Stimulated activated CD8-positive, alpha-beta memory T cell treated with anti-CD3 and anti-CD28 coated beads, Interleukin-7, amount 100 ng/mL, for 48 hours (primary cell): ENCODE data around the gene PDXK.
A peak's percentile ranks its signal among the peaks of the same experiment; 100 is the strongest.

Source experiments
- DNase-seq, 2 donors: peaks; one replicate each; pipeline ENCODE4 v3.0.0-alpha.2; 2020; ENCODE audit warnings: low read depth in 1 of 2; ENCODE audit errors: extremely low read depth in 1 of 2

PDXK gene

DNA sequence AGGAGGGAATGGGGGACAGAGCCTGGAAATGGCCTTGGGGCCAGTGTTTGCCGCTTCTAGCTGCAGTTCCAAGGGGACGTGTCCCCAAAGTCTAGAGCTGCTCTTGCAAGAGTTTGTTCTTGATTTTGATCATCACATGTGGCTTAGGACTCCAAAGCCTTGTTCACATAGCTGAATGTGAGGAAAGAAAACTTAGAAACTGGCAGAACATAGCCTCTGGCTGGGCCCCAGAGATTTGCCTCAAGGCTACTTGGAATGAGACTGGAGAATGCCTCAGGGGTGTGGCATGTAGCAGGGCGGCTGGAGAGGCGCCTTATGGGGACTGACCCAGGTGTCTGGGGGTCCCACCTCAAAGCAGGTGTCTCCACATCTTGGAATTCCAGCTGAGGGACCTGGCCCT lies 2.3 kb downstream of the PDXK start:
- no peak for DNase-seq

DNA sequence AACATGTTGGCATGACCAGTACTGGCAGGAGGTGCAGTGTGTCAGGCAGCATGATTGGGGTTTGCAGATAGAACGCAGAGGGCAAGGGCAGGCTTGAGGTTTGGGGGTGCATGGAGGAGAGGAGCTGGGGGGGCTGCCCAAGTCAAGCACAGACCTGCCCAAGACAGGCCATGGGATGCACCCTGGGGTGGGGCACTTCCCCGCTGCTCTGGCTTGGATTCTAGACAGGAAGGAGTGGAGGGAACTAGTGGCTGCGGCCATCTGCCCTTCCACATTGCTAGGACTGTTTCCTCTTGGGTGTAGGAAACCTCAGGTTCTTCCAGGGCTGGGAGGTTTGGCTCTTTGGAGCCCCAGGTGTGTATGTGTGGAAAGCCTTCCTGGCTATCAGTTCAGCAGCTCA lies 3.0 kb downstream of the PDXK start:
- no peak for DNase-seq

DNA sequence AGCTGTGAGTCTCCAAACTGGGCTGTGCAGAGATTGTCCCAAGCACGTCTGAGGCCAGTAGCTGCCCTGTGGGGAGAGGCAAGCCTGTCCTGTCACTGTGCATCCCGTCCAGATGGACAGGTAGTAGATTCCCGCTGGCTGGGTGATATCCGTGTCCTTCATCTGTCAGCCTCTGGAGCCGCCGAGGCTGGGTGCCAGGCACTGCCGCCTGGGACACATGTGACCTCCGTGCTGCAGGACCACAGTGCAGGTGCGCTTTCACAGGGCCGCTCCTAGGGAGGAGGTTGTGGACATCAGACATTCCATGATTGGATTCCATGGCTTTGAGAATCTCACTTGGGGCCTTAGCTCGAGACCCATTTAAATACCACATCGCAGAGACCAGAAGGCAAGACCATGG lies 4.7 kb downstream of the PDXK start:
- no peak for DNase-seq

DNA sequence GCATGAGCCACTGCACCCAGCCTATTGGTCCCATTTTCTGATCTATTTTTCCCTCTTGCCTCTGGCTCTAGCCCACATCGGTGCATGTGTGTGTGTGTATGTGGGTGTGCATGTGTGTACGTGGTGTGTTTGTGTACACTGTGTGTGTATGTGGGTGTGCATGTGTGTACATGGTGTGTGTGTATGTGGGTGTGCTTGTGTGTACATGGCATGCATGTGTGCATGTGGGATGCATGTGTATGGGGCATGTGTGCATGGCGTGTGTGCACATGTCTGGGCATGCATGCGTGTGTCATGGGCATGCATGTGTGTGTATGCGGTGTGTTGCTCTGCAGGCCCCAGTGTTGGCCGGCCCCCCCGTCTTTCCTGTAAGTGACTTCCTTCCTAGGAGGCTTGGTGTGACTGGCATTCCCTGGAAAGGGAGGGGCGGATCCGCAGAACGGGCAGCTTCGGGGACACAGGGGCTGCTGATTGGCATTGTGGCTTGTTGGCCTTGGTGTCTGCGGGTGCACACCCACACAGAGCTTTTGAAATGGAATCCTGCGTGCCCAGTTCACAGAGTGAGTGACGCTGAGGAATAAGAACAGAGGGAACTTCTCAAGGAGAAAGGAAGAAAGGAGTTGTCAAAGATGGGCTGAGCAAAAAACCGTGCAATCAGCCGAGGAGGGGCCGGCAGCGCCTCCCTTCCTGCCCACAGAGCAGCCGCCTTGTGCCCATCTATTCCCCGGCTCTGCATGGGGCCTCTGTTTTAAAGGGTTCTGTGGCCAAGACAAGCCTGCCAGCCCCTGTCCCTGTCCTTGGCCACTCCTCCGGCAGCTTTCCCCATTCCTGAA lies 8.0 kb downstream of the PDXK start:
- no peak for DNase-seq

DNA sequence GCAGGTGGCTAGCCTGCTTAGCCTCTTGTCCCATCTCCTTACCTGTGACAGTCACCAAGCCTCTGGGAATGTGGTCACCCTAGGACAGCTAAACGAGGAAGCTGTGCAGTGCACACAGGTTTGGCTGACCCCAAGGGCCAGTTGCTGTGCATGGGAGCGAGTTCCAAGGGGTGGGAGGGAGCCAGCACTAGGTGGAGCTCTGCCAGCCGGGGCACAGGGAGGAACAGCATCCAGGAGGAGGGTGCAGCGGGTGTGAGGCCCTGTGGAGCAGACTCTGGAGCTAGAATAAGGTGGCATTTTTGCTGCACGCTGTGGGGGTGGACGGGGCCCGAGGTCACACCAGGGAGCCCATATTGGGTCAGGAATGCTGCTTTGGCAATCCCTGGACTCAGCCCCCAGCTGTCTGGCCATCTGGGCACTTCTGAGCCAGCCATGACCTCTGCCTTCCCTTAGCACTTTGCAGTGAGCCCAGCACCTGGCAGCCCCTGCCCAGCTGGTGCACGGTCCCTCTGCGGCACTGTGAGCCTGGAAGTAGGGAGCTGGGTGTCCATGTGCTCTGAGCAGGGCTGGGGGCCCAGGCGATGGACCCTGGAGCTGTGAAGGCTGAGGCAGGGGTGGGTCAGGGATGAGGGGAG lies 8.7 kb downstream of the PDXK start:
- DNase-seq = no peak

DNA sequence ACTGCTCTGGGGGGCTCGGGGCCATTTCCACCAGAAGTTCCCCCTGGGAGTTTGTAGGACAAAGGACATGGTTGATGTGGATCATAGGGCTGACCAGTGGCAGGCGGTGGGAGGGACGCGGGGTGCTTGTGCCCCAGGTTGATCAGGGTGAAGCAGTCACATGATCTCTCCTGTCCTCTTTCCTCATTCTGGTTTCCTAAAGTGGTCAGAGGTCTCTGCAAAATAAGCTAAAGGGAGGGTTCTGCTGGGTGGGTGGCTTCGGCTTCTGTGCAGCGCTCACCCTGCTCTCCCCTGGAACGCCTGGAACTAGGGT lies 9.2 kb downstream of the PDXK start:
- no peak for DNase-seq

DNA sequence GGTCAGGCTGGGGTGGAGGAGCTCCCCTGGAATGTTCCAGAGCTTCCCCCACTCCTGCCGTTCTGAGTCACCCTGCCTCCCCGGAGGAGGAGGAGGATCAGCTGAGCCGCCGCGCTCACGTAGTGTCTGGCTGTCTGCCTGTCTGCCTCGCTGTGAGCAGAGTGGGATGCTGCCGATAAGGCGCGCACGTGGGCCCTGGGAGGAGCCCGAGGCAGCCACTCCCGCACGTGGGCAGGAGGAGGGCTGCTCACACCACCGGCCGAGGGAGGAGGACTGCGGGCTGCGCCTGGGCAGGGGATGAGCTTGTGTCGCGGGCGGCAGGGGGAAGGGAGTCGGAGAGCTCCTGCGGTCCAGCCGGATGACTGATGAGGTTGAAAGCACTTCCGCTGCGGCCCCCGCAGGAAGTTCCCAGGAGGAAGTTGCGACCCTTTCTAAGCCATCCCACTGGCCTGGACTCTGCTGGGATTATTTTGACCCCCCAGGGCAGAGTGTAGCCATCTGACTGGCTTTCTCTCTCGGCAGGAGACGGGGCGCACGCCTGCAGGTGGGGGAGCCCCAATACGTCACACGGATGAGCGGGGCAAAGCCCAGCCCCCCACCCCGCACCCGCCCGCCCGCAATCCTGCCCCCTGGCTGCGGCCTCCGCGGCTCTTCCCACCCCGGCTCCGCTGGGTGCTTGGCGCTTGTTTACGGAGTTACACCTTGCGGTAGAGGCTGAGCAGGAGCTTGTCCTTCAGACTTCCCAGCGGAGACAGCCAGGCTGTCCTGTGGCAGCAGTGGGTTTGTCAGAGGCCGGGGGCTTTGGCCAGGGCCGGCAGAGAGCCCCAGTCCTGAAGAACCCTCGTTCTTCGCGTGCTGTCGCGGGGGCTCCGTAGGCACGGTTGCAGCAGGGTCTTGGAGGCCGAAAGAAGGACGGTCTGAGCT lies 9.8 kb downstream of the PDXK start:
- peak; percentile 78 to 85 for DNase-seq

DNA sequence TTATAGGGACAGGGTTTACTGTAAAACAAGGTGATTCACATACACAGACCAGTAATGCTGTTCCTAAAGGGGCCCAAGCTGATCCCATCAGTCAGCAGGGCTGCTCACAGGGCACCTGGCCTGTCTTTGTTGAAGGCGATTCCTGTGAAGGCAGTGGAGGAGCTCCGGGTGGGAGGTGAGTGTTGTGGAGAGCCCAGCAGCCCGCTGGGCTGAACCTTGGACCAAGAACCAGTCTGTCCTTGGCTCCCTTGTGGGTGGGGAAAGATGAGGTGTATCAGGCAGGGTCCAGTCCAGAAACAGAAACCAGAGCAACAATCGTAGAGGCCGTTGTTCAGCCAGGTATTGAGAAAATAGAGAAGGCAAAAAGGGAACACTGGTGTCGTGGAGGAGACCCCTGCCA lies 12.5 kb downstream of the PDXK start:
- DNase-seq = no peak

DNA sequence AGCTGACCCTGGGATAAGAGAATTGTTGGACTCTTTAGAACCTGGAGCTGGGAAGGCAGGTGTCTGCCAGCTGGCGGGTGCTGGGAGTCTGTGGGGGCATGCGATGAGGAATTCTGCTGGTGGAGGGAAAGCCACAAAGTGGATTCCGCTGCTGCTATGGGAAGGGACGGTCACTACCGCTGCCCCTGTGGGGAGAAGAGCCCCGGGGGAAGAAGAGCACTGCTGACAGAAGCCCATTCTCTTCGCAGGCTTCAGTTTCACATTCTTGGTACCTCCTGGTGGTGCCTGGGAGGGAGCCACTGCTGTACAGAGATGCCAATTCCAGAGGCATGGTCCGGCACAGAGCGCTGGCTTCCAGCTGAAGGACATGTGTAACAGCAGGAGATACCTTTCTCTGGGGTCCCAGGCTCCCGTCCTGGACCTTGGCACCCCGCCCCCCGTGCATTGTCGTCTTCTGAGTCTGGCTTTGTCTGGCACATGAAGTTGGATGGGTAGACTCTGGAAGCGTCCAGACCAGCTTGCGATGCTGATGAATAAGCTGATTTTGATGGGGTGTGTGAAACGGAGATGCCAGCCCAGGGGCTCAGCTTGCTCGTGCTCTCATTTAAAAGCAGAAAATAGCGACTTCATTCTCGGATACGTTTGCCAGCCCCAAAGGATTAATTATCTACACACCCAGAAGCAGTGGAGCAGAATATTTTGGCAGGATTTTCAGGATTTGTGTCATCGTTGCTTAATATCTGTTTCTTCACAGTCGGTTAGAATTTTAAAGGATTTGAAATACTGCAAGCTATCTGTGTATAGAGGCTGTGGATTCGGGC lies 13.2 kb downstream of the PDXK start:
- no peak for DNase-seq

DNA sequence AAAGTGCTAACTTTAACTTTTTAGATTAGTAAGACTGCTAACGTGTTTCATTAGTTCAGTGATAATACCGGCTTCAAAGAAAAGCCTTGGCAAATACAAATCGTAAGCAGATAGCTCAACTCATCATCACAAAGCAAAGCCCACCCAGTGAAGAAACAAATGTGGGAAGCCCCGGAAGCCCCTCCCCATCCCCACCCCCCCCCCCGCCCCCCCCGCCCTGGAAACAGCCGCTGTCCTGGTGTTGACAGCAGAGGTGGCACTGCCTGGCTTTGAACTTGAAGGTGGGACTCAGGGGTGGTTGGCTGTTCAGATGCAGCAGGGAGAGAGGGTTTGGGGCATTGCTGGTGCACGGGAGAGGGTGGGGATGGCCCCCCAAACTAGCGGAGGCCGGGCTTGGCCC lies 14.1 kb downstream of the PDXK start:
- no peak for DNase-seq

DNA sequence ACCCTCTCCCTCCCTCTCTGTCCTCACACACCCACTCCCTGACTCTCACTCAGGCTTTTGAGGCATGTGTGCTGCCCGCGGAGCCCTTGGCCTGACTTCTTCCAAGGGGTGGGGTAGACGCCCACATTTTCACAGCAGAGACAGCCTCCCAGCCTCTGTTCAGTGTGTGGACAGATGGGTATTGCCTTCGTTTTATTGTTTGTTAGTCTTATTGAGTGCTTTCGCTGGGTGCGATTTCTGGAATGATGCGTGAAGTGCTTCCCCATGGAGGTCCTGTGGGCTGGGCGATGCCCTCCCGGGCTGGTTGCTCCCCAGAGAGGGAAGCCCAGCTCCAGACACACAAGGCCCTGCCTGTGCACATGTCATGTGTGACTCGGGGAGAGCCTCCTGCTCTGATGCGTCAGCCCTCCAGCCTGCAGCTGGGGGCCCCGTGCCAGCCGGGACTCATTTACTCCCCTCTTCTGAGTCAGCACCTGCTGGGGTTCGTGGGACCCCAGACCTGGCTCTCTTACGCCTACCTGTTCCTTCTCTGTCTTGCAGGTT lies 14.7 kb downstream of the PDXK start:
- DNase-seq = peak; percentile 36 to 45

DNA sequence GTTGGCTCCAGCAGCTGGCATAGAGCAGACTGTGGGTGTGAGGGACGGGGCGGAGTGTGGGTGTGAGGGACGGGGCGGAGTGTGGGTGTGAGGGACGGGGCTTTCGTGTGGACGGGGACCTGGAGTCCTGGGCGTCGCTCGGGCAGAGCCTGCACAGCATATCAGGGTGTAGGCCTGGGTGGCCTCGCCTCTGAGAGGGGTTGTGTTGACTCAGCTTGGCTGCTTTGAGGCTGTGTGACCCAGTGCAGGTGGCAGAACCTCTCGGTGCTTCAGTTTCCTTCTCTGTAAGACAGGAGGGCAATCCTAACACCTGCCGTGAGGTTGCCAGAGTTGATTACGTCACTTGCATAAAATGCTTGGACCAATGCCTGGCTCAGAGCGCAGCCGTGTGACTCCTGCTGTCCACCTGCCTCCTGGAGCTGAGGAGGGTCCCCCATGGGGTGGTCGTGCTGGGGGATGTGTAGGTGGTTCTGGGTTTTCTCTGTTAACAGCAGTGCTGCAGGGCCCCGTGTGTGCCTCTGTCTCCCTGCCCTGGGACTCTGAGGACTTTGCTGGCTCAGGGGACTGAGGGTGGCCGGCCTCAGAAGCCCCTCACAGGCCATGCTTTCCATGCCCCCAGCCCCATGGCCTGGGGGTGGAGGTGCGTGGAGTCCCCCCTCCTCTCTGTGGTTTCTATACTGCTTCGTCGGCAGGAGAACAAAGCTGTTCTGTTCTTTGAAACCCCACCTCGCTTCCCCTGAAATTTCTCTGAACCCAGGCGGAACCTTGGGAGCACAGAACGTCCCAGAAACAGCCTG lies 15.4 kb downstream of the PDXK start:
- DNase-seq = peak in 1 of 2 donors; percentile 15

DNA sequence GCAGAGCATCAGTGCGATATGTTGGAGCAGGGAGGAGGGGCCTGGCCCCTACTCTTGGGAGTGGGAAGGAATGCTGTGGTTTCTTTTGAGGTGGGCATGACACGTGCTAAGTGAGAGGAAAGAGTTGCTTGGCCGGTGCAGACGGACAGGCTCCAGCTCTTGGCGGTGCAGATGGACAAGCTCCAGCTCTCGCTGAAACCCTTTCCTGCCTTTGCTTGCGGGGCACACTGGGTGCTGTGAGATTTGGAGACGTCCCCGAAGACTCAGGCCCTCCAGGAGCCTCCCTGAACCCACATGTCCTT lies 15.9 kb downstream of the PDXK start:
- no peak for DNase-seq

DNA sequence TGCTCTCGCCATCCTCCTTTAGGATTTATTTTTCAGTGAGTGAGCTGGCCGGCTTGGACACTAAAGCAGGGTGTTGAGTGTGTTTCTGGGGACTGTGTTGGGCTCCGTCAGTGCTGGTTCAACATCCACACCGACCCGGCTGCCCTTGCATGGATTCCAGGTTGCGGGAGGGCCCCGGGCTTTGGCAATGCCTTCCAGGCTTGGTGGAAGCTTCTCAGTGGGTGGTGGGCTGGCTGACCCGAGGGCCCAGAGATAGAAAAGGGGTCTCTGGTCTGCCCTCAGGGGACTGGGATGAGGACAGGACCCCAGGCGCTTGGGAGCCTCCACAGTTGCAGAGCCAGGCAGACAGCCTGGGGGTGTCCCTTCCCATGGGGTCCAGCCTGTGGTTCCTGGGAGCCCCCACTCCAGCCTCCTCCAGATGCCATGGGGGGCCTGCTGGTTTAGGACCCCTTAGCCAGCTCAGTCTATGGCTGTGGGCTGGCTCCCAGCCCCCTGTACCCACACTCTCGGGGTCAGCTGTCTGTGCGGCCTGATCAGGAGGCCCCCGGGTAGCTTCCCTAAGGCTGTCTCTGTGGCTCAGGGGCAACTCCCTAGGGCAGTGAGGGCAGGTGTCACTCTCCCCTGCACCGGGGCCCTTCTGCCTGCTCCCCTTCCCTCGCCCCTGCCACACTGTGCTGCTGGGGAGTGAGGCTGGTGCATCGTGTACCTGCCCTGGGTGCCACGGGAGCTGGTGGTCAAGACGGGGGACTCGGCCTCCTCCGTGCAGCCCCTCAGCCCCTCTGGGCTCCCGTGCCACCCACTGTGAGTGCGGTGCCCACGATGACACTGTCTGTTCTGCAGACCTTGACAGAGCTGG lies 16.5 kb downstream of the PDXK start:
- no peak for DNase-seq

DNA sequence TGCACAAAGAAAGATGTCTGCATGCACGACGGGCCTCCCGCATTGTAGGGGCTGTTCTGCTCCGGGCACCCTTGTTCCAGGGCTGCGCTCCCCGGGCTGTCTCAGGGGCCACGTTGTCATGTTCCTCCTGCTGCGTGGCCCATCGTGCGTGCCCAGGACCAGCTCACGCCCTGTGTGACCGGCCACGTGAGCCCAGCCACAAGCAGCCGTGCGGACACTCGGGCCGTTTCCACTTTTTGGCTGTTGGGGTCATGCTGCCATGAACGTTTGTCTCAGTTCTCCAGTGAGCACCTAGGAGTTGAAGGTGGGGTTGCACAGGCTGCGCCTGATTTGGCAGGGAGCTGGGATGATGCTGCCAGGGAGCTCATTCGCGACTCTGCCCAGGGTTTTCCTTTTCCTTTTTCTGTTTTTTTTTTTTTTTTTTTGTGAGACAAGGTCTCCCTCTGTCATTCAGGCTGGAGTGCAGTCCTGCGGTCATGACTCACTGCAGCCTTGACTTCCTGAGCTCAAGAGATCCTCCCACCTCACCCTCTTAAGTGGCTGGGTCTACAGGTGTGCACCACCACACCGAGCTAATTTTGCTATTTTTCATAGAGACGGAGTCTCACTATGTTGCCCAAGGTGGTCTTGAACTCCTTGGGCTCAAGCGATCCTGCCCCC lies 17.4 kb downstream of the PDXK start:
- no peak for DNase-seq

DNA sequence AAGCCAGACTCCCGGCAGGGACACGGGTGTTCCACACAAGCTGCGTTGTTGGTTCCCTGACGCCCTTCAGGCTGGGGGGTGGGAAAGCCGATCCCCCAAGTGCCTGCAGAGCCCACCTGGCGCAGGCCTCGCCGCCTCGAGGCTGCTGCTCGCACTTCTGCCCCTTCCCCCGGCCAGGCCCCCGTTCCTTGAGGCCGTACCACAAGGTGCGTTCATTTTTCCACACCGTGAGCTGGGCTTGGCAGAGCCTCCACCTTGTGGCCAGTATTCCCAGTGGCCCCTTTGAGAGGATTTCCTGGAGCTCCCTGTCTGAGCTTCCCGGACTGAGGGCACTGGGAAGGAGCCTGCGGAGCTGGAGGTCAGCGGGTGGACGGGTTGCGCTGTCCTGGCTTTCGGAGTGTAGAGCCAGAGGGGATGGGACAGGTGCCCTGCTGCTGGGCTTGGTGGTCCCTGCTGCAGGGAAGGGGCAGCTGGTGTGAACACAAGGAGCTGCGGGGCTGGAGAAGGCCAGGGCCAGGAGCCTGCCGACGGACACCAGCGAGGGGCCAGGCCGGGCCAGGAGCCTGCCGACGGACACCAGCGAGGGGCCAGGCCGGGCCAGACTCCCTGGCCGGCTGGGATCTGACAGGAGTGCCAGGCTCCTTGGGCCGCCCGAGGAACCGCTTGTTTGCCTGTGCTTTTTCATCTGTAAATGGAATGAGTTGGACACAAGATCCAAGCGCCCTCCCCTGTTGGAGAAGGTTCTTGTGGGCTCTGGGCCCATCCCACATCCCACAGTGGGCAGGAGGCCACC lies 18.4 kb downstream of the PDXK start:
- no peak for DNase-seq

DNA sequence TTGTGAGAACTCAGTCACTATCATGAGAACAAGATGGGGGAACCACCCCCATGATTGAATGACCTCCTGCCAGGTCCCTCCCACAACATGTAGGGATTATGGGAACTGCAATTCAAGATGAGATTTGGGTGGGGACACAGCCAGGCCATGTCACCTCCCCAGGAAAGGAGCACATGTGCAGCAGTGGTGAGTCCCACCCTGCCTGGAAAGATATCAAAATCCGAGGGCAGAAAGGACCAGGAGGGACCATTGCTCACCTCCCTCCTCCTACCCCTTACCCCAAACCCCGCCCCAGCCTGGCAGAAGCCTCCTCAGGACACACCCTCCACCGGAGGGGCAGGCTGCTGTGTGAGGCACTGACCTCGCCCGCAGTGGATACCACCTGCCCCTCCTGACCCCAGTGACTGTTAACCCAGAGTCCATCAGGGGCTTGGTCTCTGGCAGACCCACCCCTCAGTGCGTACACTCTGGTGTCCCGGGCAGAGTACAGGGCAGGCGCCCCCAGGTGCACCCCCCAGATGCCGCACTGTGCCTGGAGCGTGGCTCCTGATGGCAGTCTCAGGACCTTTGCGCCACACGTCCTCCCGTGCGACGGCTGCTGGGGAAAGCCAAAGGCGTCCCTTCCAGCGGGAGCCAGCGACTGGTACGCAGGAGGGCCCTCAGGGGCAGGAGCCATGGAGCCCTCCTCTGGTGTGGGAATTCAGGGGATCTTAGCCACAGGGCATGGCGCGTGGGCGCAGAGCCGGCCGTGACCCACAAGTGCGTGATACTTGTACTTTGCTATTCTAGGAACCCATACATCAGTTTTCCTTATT lies 20.9 kb downstream of the PDXK start:
- DNase-seq = no peak
